A549 (cell line): Measurements from ENCODE around the gene PLAAT2. TPM values are rescaled to one million over a fixed set of nuclear protein-coding genes. Genes with fewer than 3 reads are reported as not detected.

ENCODE experiments used
- ATAC-seq, 2 experiments: fragments of 200-7000 bp in 1 of 2; fragments of >200 bp in 1 of 2; cut with Nextera tagmentation in 1 of 2; cut with Tn5 transposase in 1 of 2; 3 replicates each; pipeline versions ENCODE4 v1.8.0 to v1.9.1; 2018 to 2020; ENCODE audit warnings: mild to moderate bottlenecking in 1 of 2, moderate library complexity in 1 of 2
- CTCF ChIA-PET: fragments of 300-600 bp; sonication (Branson Sonifier 250); formaldehyde crosslinking; extraction: SDS; loops from one replicate; lab custom pipeline; 2021; ENCODE audit warnings: antibody characterized with exemption, inconsistent platforms; lab: Yijun Ruan, JAX
- POLR2A ChIA-PET: fragments of 350-600 bp; formaldehyde crosslinking; extraction: SDS; loops from one replicate; lab custom pipeline; 2021; ENCODE audit warnings: antibody characterized with exemption, inconsistent platforms; lab: Yijun Ruan, JAX
- DNase-seq, 2 experiments: peaks; one replicate each; pipeline versions ENCODE4 v3.0.0 to v3.0.0-alpha.2; 2011 to 2016; ENCODE audit warnings: low read depth in 1 of 2, low spot score in 1 of 2
- FAIRE-seq: peaks from 2 replicates; lab custom pipeline; 2011; peaks lifted over from hg19 to GRCh38; lab: Jason Lieb, UNC
- H3K27ac ChIP-seq, 2 experiments: fragments of >200 bp; sonication (Bioruptor Twin); formaldehyde crosslinking; 3 replicates each; pipeline ENCODE4 v1.5.1; 2016 to 2017
- H3K4me1 ChIP-seq: fragments of >200 bp; sonication (Bioruptor Twin); formaldehyde crosslinking; 3 replicates; pipeline ENCODE4 v1.6.1; 2016
- H3K4me2 ChIP-seq: fragments of >200 bp; sonication (Bioruptor Twin); formaldehyde crosslinking; 3 replicates; pipeline ENCODE4 v1.6.1; 2016
- H3K4me3 ChIP-seq: fragments of >200 bp; sonication (Bioruptor Twin); formaldehyde crosslinking; 3 replicates; pipeline ENCODE4 v1.5.1; 2016
- H3K9me3 ChIP-seq: fragments of >200 bp; sonication (Bioruptor Twin); formaldehyde crosslinking; 3 replicates; pipeline ENCODE4 v1.6.1; 2016
- BHLHE40 ChIP-seq: IDR thresholded peaks from 2 replicates; pipeline ENCODE4 v1.6.1; 2012; ENCODE audit warnings: low read depth, low read length, inconsistent platforms
- CBX8 ChIP-seq: fragments of 200-600 bp; sonication (generic); IDR thresholded peaks from 2 replicates; pipeline ENCODE4 v1.6.1; 2016
- EHMT2 ChIP-seq: fragments of 200-600 bp; sonication (generic); IDR thresholded peaks from 2 replicates; pipeline ENCODE4 v1.6.1; 2016; ENCODE audit warnings: antibody characterized with exemption, low read depth, mild to moderate bottlenecking, moderate library complexity
- FOSL2 ChIP-seq, 2 experiments: fragments of 450-650 bp in 1 of 2; fragments of >200 bp in 1 of 2; sonication (Bioruptor Twin) in 1 of 2; formaldehyde crosslinking; IDR thresholded peaks; 2 replicates each; pipeline versions ENCODE4 v1.5.0 to v1.6.1; 2016 to 2020; ENCODE audit warnings: mild to moderate bottlenecking in 1 of 2, moderate library complexity in 1 of 2
- GATA3 ChIP-seq: IDR thresholded peaks from 2 replicates; pipeline ENCODE4 v1.6.1; 2012; ENCODE audit warnings: borderline replicate concordance
- HEYL ChIP-seq: fragments of 250-450 bp; sonication (Bioruptor Pico); IDR thresholded peaks from 2 replicates; pipeline ENCODE4 v1.8.0; 2021; ENCODE audit warnings: mild to moderate bottlenecking, moderate library complexity
- HOXA7 ChIP-seq: fragments of 250-450 bp; sonication (Bioruptor Pico); IDR thresholded peaks from 2 replicates; pipeline ENCODE4 v1.5.0; 2020; ENCODE audit warnings: mild to moderate bottlenecking, moderate library complexity
- HOXB5 ChIP-seq: fragments of 250-450 bp; sonication (Bioruptor Pico); IDR thresholded peaks from 2 replicates; pipeline ENCODE4 v1.5.0; 2020; ENCODE audit warnings: mild to moderate bottlenecking, moderate library complexity
- MAFK ChIP-seq: fragments of 450-650 bp; IDR thresholded peaks from 2 replicates; pipeline ENCODE4 v1.6.1; 2014; ENCODE audit not compliant: partially characterized antibody
- PHF8 ChIP-seq: fragments of 200-600 bp; sonication (generic); IDR thresholded peaks from 2 replicates; pipeline ENCODE4 v1.6.1; 2016; ENCODE audit warnings: low read depth, mild to moderate bottlenecking, antibody characterized with exemption, moderate library complexity, borderline replicate concordance
- RAD21 ChIP-seq, 2 experiments: fragments of >200 bp in 1 of 2; sonication (Bioruptor Twin) in 1 of 2; formaldehyde crosslinking in 1 of 2; IDR thresholded peaks in 1 of 2; conservative IDR thresholded peaks in 1 of 2; 2 replicates in 1 of 2; 3 replicates in 1 of 2; pipeline ENCODE4 v1.6.1; 2012 to 2018; ENCODE audit warnings: inconsistent platforms in 1 of 2
- RARB ChIP-seq: fragments of 250-450 bp; sonication (Bioruptor Pico); IDR thresholded peaks from 2 replicates; pipeline ENCODE4 v1.8.0; 2021; ENCODE audit warnings: mild to moderate bottlenecking, moderate library complexity
- SMC3 ChIP-seq: fragments of >200 bp; sonication (Bioruptor Twin); formaldehyde crosslinking; IDR thresholded peaks from 3 replicates; pipeline ENCODE4 v1.6.1; 2018; ENCODE audit warnings: inconsistent platforms
- SREBF2 ChIP-seq: fragments of 450-650 bp; IDR thresholded peaks from 2 replicates; pipeline ENCODE4 v1.6.1; 2014; ENCODE audit warnings: mild to moderate bottlenecking, moderate library complexity
- TP53 ChIP-seq: fragments of 250-450 bp; sonication (Bioruptor Pico); IDR thresholded peaks from 2 replicates; pipeline ENCODE4 v1.5.0; 2021; ENCODE audit warnings: mild to moderate bottlenecking, moderate library complexity
- WGBS: methylation state at CpG from one replicate; pipeline ENCODE4 v1.1.6; 2017; ENCODE audit errors: missing lambda C conversion rate; 5-methylcytosine and 5-hydroxymethylcytosine counted together
- polyA plus RNA-seq, 4 experiments: library from polyadenylated mRNA; depleted of rRNA in 3 of 4; stranded (reverse); fragments of >200 nt; fragmentation: RNase III in 1 of 4; extraction: RNeasy Plus Mini Kit Qiagen cat#74134 plus additional on column Dnase treatment in 1 of 4; gene quantifications; 2 replicates in 3 of 4; 3 replicates in 1 of 4; pipeline ENCODE4 v1.2.3, GENCODE V29; 2011 to 2017
- TF ChIP-seq, protein P1 (sequence below): fragments of 250-450 bp; sonication (Bioruptor Pico); IDR thresholded peaks from 2 replicates; pipeline ENCODE4 v1.5.0; 2020; ENCODE audit warnings: low read depth, mild to moderate bottlenecking, moderate library complexity
- TF ChIP-seq, protein P2 (sequence below): fragments of 250-450 bp; sonication (Bioruptor Pico); IDR thresholded peaks from 2 replicates; pipeline ENCODE4 v1.5.0; 2021; ENCODE audit warnings: mild to moderate bottlenecking, moderate library complexity, borderline replicate concordance
- TF ChIP-seq, protein P3 (sequence below): fragments of 150-350 bp; IDR thresholded peaks from 2 replicates; pipeline ENCODE4 v1.6.1; 2014; ENCODE audit warnings: low read depth, mild to moderate bottlenecking, low read length
- TF ChIP-seq, protein P4 (sequence below): fragments of >200 bp; sonication (Bioruptor Twin); formaldehyde crosslinking; IDR thresholded peaks from 3 replicates; pipeline ENCODE4 v1.5.1; 2016
- TF ChIP-seq, protein P5 (sequence below): IDR thresholded peaks from 2 replicates; pipeline ENCODE4 v1.6.1; 2012
- TF ChIP-seq, protein P6 (sequence below): fragments of 200-600 bp; sonication (generic); IDR thresholded peaks from 2 replicates; pipeline ENCODE4 v1.6.1; 2016; ENCODE audit warnings: antibody characterized with exemption, mild to moderate bottlenecking, moderate library complexity

The PLAAT2 gene
- polyA plus RNA-seq, 2 of the 4 experiments (the other 2 are of a cell fraction): 0.26 to 0.57 TPM

DNA sequence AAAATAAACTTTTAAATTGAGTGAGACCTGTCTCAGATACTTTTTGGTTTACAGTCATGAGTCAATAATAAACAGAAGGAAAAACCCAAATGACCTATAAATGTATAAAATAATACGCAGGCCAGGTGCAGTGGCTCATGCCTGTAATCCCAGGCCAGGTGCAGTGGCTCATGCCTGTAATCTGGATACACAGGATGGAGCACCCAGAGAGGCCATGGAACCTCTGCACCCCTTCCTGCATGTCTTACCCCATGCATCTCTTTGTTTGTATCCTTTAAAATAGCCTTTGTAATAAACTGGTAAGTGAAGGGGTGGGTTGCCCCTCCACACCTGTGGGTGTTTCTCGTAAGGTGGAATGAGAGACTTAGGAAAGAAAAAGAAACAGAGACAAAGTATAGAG is 35.5 kb downstream of the PLAAT2 start (continued):
- no peak for TF ChIP-seq MAFK
- no peak for TF ChIP-seq SREBF2
- no peak for TF ChIP-seq RARB
- TF ChIP-seq, protein P1, sequence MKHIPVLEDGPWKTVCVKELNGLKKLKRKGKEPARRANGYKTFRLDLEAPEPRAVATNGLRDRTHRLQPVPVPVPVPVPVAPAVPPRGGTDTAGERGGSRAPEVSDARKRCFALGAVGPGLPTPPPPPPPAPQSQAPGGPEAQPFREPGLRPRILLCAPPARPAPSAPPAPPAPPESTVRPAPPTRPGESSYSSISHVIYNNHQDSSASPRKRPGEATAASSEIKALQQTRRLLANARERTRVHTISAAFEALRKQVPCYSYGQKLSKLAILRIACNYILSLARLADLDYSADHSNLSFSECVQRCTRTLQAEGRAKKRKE (CRISPR knock-in tag): no peak

DNA sequence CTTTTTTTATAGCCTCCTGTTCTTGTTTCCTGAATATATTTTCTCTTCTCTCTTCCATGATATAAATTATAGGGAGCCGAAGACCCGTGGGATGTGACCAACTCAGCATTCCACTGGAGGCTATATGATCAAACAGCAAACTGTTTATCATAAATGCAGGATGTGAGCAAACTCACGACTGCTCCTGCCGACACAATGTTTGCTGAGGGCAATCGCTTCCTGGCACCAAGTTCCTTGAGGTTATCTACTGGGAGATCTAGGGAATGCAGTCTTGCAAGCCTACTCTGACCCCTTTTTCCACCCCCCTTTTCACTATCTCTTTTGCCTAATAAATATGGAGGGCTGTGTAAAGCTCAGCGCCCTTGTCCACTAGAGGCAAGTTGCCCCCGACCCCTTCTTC is 40.0 kb downstream of the PLAAT2 start:
- CTCF ChIA-PET: interaction anchor here (2.3 kb wide), 1 partner anchor 43 kb away, joined by 7 read pairs; no protein-coding TSS in a partner anchor
- no peak for FAIRE-seq

DNA sequence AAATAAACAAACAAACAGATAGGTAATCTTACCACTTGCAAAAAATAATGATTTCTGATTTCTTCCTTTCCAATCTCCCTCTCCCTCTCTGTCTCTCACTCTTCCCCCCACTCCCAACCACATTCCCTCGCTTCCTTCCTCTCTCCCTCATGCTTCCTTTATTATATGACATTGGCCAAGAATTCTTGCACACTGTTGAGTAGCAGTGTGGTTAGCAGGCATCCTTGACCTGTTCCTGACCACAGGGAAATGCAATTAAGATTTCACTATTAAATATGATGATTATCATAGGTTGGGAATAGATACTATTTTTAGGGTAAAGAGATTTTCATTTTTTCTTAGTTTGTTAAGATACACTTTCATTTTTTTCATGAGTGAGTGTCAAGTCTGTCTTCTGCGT is 41.3 kb downstream of the PLAAT2 start:
- Histone ChIP-seq H3K4me3 (no peak overlapping the region), H3K4me1 (no peaks in the 10 kb centered on the region), H3K9me3 (peaks cover 14% of the 10 kb centered on the region), H3K4me2 (no peak overlapping the region), H3K27ac (no peak overlapping the region)
- WGBS: 90% methylated on average over 2 of the region's 2 CpGs
- no peak for DNase-seq
- POLR2A ChIA-PET: no interaction called here
- FAIRE-seq: no peak
- no peak for ATAC-seq
- CTCF ChIA-PET: interaction anchor here (1.2 to 2.3 kb wide), 3 partner anchors 16 to 43 kb away, joined by 3 to 9 read pairs (median 7); partner anchors contain the start of gene LGALS12
- TF ChIP-seq SMC3: no peak
- TF ChIP-seq, protein P2, sequence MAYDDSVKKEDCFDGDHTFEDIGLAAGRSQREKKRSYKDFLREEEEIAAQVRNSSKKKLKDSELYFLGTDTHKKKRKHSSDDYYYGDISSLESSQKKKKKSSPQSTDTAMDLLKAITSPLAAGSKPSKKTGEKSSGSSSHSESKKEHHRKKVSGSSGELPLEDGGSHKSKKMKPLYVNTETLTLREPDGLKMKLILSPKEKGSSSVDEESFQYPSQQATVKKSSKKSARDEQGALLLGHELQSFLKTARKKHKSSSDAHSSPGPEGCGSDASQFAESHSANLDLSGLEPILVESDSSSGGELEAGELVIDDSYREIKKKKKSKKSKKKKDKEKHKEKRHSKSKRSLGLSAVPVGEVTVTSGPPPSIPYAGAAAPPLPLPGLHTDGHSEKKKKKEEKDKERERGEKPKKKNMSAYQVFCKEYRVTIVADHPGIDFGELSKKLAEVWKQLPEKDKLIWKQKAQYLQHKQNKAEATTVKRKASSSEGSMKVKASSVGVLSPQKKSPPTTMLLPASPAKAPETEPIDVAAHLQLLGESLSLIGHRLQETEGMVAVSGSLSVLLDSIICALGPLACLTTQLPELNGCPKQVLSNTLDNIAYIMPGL (CRISPR knock-in tag): no peak
- TF ChIP-seq HEYL (CRISPR knock-in tag): no peak
- no peak for TF ChIP-seq CBX8
- no peak for TF ChIP-seq TP53 (CRISPR knock-in tag)
- TF ChIP-seq, protein P1 (CRISPR knock-in tag): no peak
- TF ChIP-seq HOXB5 (CRISPR knock-in tag): no peak
- TF ChIP-seq HOXA7 (CRISPR knock-in tag): no peak
- TF ChIP-seq, protein P3, sequence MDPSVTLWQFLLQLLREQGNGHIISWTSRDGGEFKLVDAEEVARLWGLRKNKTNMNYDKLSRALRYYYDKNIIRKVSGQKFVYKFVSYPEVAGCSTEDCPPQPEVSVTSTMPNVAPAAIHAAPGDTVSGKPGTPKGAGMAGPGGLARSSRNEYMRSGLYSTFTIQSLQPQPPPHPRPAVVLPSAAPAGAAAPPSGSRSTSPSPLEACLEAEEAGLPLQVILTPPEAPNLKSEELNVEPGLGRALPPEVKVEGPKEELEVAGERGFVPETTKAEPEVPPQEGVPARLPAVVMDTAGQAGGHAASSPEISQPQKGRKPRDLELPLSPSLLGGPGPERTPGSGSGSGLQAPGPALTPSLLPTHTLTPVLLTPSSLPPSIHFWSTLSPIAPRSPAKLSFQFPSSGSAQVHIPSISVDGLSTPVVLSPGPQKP: no peak

More for the DNA sequence above, 40.0 kb downstream of the PLAAT2 start:
- Histone ChIP-seq H3K27ac (peak overlapping the region; percentile 14 to 25; a peak in 2 of 6 replicates), H3K4me2 (0 out of 3 replicates have a peak overlapping the region, but pooled peaks have one; percentile 11), H3K9me3 (peaks cover 14% of the 10 kb centered on the region), H3K4me3 (no peak overlapping the region), H3K4me1 (peaks cover 10% of the 10 kb centered on the region)
- POLR2A ChIA-PET: no interaction called here
- 27% methylated on average over 7 of the region's 7 CpGs for WGBS
- ATAC-seq: peak in 1 of 2 experiments; percentile 50; a peak in 2 of 6 replicates
- DNase-seq: peak in 1 of 2 experiments; percentile 55
- TF ChIP-seq, protein P4, sequence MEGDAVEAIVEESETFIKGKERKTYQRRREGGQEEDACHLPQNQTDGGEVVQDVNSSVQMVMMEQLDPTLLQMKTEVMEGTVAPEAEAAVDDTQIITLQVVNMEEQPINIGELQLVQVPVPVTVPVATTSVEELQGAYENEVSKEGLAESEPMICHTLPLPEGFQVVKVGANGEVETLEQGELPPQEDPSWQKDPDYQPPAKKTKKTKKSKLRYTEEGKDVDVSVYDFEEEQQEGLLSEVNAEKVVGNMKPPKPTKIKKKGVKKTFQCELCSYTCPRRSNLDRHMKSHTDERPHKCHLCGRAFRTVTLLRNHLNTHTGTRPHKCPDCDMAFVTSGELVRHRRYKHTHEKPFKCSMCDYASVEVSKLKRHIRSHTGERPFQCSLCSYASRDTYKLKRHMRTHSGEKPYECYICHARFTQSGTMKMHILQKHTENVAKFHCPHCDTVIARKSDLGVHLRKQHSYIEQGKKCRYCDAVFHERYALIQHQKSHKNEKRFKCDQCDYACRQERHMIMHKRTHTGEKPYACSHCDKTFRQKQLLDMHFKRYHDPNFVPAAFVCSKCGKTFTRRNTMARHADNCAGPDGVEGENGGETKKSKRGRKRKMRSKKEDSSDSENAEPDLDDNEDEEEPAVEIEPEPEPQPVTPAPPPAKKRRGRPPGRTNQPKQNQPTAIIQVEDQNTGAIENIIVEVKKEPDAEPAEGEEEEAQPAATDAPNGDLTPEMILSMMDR: no peak
- TF ChIP-seq GATA3 (peak; percentile 83), FOSL2 (IDR thresholded peaks at IDR 0.05) (no peak), FOSL2 (CRISPR knock-in tag; IDR thresholded peaks at IDR 0.05) (0 out of 2 replicates have a peak, but pooled peaks have one; percentile 4), EHMT2 (no peak), BHLHE40 (no peak), RAD21 (conservative IDR thresholded peaks at IDR 0.05 in 1 of 2, IDR thresholded peaks at IDR 0.05 in 1 of 2) (no peak), PHF8 (no peak)
- TF ChIP-seq, protein P5, sequence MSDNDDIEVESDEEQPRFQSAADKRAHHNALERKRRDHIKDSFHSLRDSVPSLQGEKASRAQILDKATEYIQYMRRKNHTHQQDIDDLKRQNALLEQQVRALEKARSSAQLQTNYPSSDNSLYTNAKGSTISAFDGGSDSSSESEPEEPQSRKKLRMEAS: 0 out of 2 replicates have a peak, but pooled peaks have one; percentile 14
- TF ChIP-seq, protein P1 (CRISPR knock-in tag): no peak
- TF ChIP-seq, protein P6, sequence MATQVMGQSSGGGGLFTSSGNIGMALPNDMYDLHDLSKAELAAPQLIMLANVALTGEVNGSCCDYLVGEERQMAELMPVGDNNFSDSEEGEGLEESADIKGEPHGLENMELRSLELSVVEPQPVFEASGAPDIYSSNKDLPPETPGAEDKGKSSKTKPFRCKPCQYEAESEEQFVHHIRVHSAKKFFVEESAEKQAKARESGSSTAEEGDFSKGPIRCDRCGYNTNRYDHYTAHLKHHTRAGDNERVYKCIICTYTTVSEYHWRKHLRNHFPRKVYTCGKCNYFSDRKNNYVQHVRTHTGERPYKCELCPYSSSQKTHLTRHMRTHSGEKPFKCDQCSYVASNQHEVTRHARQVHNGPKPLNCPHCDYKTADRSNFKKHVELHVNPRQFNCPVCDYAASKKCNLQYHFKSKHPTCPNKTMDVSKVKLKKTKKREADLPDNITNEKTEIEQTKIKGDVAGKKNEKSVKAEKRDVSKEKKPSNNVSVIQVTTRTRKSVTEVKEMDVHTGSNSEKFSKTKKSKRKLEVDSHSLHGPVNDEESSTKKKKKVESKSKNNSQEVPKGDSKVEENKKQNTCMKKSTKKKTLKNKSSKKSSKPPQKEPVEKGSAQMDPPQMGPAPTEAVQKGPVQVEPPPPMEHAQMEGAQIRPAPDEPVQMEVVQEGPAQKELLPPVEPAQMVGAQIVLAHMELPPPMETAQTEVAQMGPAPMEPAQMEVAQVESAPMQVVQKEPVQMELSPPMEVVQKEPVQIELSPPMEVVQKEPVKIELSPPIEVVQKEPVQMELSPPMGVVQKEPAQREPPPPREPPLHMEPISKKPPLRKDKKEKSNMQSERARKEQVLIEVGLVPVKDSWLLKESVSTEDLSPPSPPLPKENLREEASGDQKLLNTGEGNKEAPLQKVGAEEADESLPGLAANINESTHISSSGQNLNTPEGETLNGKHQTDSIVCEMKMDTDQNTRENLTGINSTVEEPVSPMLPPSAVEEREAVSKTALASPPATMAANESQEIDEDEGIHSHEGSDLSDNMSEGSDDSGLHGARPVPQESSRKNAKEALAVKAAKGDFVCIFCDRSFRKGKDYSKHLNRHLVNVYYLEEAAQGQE: no peak
